T-helper 1 cell treated with Interleukin-12 subunit alpha and Interleukin-12 subunit beta and Interleukin-4 antibody, amounts not matched to agents 30 ng/mL and 1 ng/mL, for 36 hours (primary cell): ENCODE measurements around the gene DNM3. TPM values are rescaled to one million over a fixed set of nuclear protein-coding genes. Genes with fewer than 3 reads are reported as not detected.

Source experiments
- intact Hi-C: fragments of 100-400 bp; cut with micrococcal nuclease; formaldehyde crosslinking; loops from one replicate; pipeline ENCODE4 v1.15.1; 2024
- total RNA-seq: library from RNA; stranded (reverse); gene quantifications from 2 replicates; pipeline ENCODE4 v1.2.3, GENCODE V29; 2022

The DNM3 gene
- total RNA-seq, 1 donor from 2014 or later, result 1.2 TPM

DNA sequence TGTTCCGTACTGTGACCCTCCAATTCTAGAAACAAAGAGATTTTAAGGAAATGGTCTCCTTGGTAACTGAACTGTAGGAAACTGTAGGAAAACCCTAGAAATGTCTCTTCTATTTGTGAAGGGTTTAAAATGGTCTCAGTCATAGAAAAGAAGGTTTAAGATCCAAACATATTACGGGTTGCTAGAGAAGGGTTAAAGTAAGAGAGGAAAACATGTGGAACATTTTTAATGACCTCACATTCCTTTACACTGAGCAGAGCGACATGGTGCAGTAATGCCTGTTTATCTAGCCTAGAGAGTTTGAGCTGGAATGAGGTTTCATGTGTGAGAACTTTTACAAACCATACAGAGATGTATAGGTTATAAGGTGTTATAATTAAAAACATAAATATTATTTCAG is 542.2 kb downstream of the DNM3 start:
- intact Hi-C loops, result no loop called here

GRCh38 chr1:172384656-172385055 is 543.4 kb downstream of the DNM3 start:
- intact Hi-C loops, result no loop called here

DNA sequence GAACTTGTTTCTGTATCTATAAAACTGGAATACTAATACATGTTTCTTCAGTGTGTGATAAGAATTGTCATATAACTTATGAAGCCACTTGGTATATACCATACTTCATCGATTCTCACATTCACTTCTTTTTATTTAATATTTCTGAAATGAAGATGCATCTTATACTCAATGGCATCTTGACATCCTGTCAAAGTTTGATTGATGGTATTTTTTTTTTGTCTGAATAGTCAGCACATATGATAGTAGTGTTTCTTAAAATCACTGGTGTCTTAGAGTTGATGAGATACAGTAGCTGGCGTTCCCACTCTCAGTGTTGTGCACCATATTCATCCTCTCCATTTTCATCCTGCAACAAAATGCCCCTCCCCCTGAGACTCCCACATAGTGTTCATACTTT is 544.7 kb downstream of the DNM3 start:
- intact Hi-C loops, result no loop called here

- intact Hi-C loops, result no loop called here
Observed at GRCh38 chr1:172388490-172388889, 547.2 kb downstream of the DNM3 start.

GRCh38 chr1:172390301-172390682 is 549.0 kb downstream of the DNM3 start:
- intact Hi-C loops, result loop anchor here (5.0 kb wide), 1 partner anchor 1078 kb away; the partner anchor contains the start of gene FMO4

GRCh38 chr1:172390683-172391551 is 549.6 kb downstream of the DNM3 start:
- intact Hi-C loops, result loop anchor here (5.0 kb wide), 1 partner anchor 1079 kb away; the partner anchor contains the start of gene FMO4

GRCh38 chr1:172391976-172392375 is 550.7 kb downstream of the DNM3 start:
- intact Hi-C loops, result loop anchor here (5.0 kb wide), 1 partner anchor 1080 kb away; the partner anchor contains the start of gene FMO4

DNA sequence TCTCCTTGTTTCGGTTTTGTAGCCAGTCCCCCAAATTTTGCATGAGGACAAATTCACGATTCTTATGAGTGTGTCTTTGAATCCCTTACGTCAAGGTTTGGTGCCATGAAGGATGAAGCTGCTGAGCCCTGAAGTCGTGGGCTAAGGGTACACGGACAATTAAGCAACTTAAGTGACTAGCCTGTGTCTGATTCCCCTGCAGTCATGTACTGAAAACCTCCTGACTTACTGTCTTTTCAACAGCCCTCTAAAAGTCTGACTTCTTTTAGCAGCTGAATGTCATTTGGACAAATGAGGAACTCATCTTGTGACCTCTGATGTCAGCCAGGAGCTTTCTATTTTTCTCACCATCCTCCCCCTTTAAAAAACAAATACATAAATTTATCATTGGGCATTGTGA is 552.1 kb downstream of the DNM3 start:
- intact Hi-C loops, result loop anchor here (5.0 kb wide), 1 partner anchor 1081 kb away; the partner anchor contains the start of gene FMO4

- intact Hi-C loops, result loop anchor here (1.0 to 5.0 kb wide), 15 partner anchors 13 to 1082 kb away; partner anchors contain the start of genes DNM3, FMO4, METTL13 and PIGC
Observed at GRCh38 chr1:172394141-172394751, 552.9 kb downstream of the DNM3 start.

GRCh38 chr1:172394811-172395210 is 553.5 kb downstream of the DNM3 start:
- intact Hi-C loops, result loop anchor here (1.0 to 5.0 kb wide), 16 partner anchors 14 to 1083 kb away; partner anchors contain the start of genes DNM3, FMO4, METTL13 and PIGC

- intact Hi-C loops, result loop anchor here (5.0 kb wide), 1 partner anchor 653 kb away; the partner anchor contains the start of gene VAMP4
Observed at GRCh38 chr1:172395576-172395975, 554.3 kb downstream of the DNM3 start.

GRCh38 chr1:172397221-172397620 is 555.9 kb downstream of the DNM3 start:
- intact Hi-C loops, result loop anchor here (5.0 kb wide), 1 partner anchor 655 kb away; the partner anchor contains the start of gene VAMP4

- intact Hi-C loops, result loop anchor here (5.0 kb wide), 1 partner anchor 655 kb away; the partner anchor contains the start of gene VAMP4
Observed at GRCh38 chr1:172397633-172398032, 556.3 kb downstream of the DNM3 start.

- intact Hi-C loops, result loop anchor here (5.0 kb wide), 1 partner anchor 656 kb away; the partner anchor contains the start of gene VAMP4
Observed at GRCh38 chr1:172398193-172398592, 556.9 kb downstream of the DNM3 start.

GRCh38 chr1:172398970-172399755 is 557.9 kb downstream of the DNM3 start:
- intact Hi-C loops, result loop anchor here (1.0 to 5.0 kb wide), 7 partner anchors 41 to 754 kb away; partner anchors contain the start of gene VAMP4

GRCh38 chr1:172399756-172400721 is 558.7 kb downstream of the DNM3 start:
- intact Hi-C loops, result loop anchor here (1.0 to 10.0 kb wide), 8 partner anchors 42 to 755 kb away; partner anchors contain the start of gene VAMP4

DNA sequence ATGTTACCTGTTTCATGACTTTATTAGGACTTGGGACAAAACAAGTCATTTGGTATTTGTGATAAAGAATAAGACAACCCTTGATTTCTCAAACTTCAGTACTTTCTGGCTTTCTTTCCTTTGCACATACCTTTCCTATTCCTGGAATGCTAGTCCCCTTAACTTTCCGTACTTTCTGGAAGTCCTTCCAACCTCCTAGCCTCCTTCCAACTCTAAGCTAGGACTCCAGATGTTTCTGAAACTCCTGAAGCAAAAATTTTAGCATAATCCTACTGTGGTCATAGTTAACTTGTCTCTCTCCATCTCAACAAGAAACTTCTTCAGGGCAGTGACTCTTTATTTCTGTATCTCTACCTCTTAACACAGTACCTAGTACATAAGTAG is 559.4 kb downstream of the DNM3 start:
- intact Hi-C loops, result loop anchor here (10.0 kb wide), 1 partner anchor 496 kb away; no protein-coding TSS in a partner anchor

- intact Hi-C loops, result loop anchor here (10.0 kb wide), 1 partner anchor 497 kb away; no protein-coding TSS in a partner anchor
Observed at GRCh38 chr1:172401477-172401876, 560.2 kb downstream of the DNM3 start.

DNA sequence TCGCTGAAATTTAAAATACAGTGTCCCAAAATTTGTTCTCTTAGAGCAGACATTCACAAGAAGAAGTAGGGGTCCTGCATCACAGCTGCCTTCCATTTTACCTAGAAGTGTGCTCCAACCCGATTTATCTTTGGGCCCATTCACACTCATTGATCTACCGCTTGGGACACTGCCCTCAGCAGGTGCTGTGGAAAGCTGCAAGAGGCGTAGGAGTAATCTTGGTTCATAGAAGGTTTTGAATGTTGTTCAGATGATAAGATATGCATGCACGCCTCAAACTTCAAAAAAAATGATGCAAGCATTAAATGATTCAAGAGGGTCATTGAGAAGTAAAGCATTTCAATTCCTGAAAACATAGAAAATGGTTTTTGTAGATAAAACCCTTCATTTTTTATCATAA is 560.6 kb downstream of the DNM3 start:
- intact Hi-C loops, result loop anchor here (10.0 kb wide), 1 partner anchor 497 kb away; no protein-coding TSS in a partner anchor
